ENCODE measurements around the gene NR4A1.
A peak's percentile ranks its signal among the peaks of the same experiment; 100 is the strongest.

NR4A1 gene

GRCh38 chr12:52007982-52008510, 43.2 kb upstream of the NR4A1 start:
- H3K9me3 ChIP-seq (ENCODE audit: control insufficient read depth, insufficient read depth, low read depth, low read length), result no peaks in the 10 kb centered on the region
- H3K4me3 ChIP-seq (ENCODE audit: low read depth, low read length), result no peak overlapping the region
- ChIA-PET POLR2A (no interaction called here), CTCF (interaction anchor here (0.7 to 9.6 kb wide), 6 partner anchors 10 to 160 kb away, joined by 3 to 291 read pairs (median 6); no protein-coding TSS in a partner anchor)
- TF ChIP-seq ZNF362 (tag by site-specific recombination; IDR thresholded peaks at IDR 0.05) (no peak), SP3 (tag by site-specific recombination; IDR thresholded peaks at IDR 0.05) (no peak), ZNF785 (tag by site-specific recombination; IDR thresholded peaks at IDR 0.05) (no peak), TSHZ1 (tag by site-specific recombination; IDR thresholded peaks at IDR 0.05; ENCODE audit: borderline replicate concordance) (no peak), KLF8 (tag by site-specific recombination; IDR thresholded peaks at IDR 0.05) (no peak), ZNF19 (tag by site-specific recombination; IDR thresholded peaks at IDR 0.05; ENCODE audit: low read depth) (no peak), OVOL3 (tag by site-specific recombination; IDR thresholded peaks at IDR 0.05) (no peak)
- peaks cover 12% of the 10 kb centered on the region; the same call in 1 of the 2 replicates for H3K4me1 ChIP-seq (ENCODE audit: control insufficient read depth, insufficient read depth, low read length)
- peaks cover 0 to 11% of the 10 kb centered on the region in 2 experiments; a peak in 1 of 3 replicates for H3K36me3 ChIP-seq (ENCODE audit: control insufficient read depth in 2 of 2, insufficient read depth in 1 of 2, low read length in 2 of 2)
- no peak overlapping the region for H3K27ac ChIP-seq (ENCODE audit: extremely low read depth, low read depth, low read length)

GRCh38 chr12:52009081-52009751, 42.0 kb upstream of the NR4A1 start:
- Histone ChIP-seq H3K36me3 (ENCODE audit: control insufficient read depth in 2 of 2, insufficient read depth in 1 of 2, low read length in 2 of 2) (peaks cover 0 to 21% of the 10 kb centered on the region in 2 experiments; a peak in 1 of 3 replicates), H3K4me1 (ENCODE audit: control insufficient read depth, insufficient read depth, low read length) (peaks cover 12% of the 10 kb centered on the region; the same call in 1 of the 2 replicates), H3K9me3 (ENCODE audit: control insufficient read depth, insufficient read depth, low read depth, low read length) (no peaks in the 10 kb centered on the region), H3K4me3 (ENCODE audit: low read depth, low read length) (no peak overlapping the region), H3K27ac (ENCODE audit: extremely low read depth, low read depth, low read length) (peak overlapping the region; percentile 45; the same call in 1 of the 2 replicates)
- TF ChIP-seq PRDM10 (tag by site-specific recombination; IDR thresholded peaks at IDR 0.05) (peak; percentile 25; the same call in 1 of the 2 replicates), ZNF239 (tag by site-specific recombination; IDR thresholded peaks at IDR 0.05) (no peak), ZNF776 (tag by site-specific recombination; IDR thresholded peaks at IDR 0.05; ENCODE audit: borderline replicate concordance) (no peak), ZFP41 (tag by site-specific recombination; IDR thresholded peaks at IDR 0.05; ENCODE audit: borderline replicate concordance) (no peak), PATZ1 (tag by site-specific recombination; IDR thresholded peaks at IDR 0.05) (peak; percentile 51; the same call in 1 of the 2 replicates), EGR2 (tag by site-specific recombination; IDR thresholded peaks at IDR 0.05; ENCODE audit: low read depth) (peak; percentile 84), ZNF692 (tag by site-specific recombination; IDR thresholded peaks at IDR 0.05) (no peak), BCL6B (tag by site-specific recombination; IDR thresholded peaks at IDR 0.05) (no peak), SALL2 (tag by site-specific recombination; IDR thresholded peaks at IDR 0.05; ENCODE audit: borderline replicate concordance) (no peak), ZFHX2 (tag by site-specific recombination; conservative IDR thresholded peaks at IDR 0.05) (peak; percentile 85)
- ChIA-PET POLR2A (interaction anchor here (1.8 kb wide), 1 partner anchor 60 kb away, joined by 4 read pairs; the partner anchor contains the start of gene ATG101), CTCF (interaction anchor here (0.6 to 9.6 kb wide), 6 partner anchors 11 to 911 kb away, joined by 3 to 291 read pairs (median 7); no protein-coding TSS in a partner anchor)
